Measurements from ENCODE around the gene SNRNP48. TPM values are rescaled to one million over a fixed set of nuclear protein-coding genes. Genes with fewer than 3 reads are reported as not detected.

SNRNP48 gene
- total RNA-seq, 3 donors from 2014 or later: 13.9 to 20.9 (median 15.4) TPM

DNA sequence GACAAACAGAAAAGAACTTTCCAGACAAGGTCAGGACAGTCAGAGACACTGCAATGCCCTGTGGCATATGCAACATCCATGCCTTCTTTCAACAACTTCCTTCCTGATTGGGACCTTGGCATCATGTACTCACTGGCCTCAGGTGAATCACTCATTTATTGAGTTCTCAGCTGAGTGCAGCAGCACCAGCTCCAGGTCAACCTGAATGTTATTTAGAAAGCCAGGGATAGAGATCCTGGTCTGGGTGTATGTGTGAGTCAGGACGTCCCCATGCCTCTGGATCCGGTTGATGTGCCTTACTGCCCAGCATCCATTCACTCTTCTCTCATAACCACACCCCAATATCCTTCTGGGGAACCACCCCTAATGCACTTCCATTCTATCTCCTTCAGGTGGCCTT is 54.4 kb downstream of the SNRNP48 start:
- TF ChIP-seq, protein P1, sequence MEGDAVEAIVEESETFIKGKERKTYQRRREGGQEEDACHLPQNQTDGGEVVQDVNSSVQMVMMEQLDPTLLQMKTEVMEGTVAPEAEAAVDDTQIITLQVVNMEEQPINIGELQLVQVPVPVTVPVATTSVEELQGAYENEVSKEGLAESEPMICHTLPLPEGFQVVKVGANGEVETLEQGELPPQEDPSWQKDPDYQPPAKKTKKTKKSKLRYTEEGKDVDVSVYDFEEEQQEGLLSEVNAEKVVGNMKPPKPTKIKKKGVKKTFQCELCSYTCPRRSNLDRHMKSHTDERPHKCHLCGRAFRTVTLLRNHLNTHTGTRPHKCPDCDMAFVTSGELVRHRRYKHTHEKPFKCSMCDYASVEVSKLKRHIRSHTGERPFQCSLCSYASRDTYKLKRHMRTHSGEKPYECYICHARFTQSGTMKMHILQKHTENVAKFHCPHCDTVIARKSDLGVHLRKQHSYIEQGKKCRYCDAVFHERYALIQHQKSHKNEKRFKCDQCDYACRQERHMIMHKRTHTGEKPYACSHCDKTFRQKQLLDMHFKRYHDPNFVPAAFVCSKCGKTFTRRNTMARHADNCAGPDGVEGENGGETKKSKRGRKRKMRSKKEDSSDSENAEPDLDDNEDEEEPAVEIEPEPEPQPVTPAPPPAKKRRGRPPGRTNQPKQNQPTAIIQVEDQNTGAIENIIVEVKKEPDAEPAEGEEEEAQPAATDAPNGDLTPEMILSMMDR (IDR thresholded peaks at IDR 0.05): no peak
- TF ChIP-seq POLR2AphosphoS5 (IDR thresholded peaks at IDR 0.05) (no peak), POLR2A (IDR thresholded peaks at IDR 0.05) (no peak)
- no peaks in the 10 kb centered on the region for H3K27me3 ChIP-seq
- no peaks in the 10 kb centered on the region for H3K4me1 ChIP-seq
- intact Hi-C loops (cut with DNase I; ENCODE audit: low total_unique reads): no loop called here
- no peak overlapping the region for H3K4me3 ChIP-seq
- H3K36me3 ChIP-seq: no peaks in the 10 kb centered on the region
- H3K27ac ChIP-seq: no peak overlapping the region
- no peak for DNase-seq (ENCODE audit: low spot score in 2 of 2)
- no peaks in the 10 kb centered on the region for H3K9me3 ChIP-seq

DNA sequence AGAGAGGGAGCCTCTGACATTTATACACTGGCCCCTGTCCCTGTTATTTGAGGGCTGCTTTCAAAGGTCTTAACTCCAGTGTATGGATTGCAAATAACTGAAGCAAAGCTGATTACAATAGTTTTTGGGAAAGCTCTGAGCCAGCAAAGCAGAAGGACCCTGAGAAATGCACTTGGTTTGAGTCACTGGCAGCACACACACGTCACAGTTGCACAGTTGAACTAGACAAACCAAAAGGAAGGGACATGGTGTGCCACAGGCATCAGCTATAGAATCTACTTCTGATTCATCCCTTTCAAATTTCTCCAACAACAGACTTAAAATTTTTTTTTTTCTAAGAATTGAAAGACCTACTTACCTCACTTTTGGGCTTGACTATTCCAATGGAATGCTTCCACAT is 56.4 kb downstream of the SNRNP48 start:
- Histone ChIP-seq H3K4me3 (no peak overlapping the region), H3K4me1 (no peaks in the 10 kb centered on the region), H3K27me3 (no peaks in the 10 kb centered on the region), H3K9me3 (no peaks in the 10 kb centered on the region), H3K36me3 (no peaks in the 10 kb centered on the region), H3K27ac (no peak overlapping the region)
- no peak for DNase-seq (ENCODE audit: low spot score in 2 of 2)
- TF ChIP-seq, protein P1 (IDR thresholded peaks at IDR 0.05): no peak
- TF ChIP-seq POLR2AphosphoS5 (IDR thresholded peaks at IDR 0.05) (no peak), POLR2A (IDR thresholded peaks at IDR 0.05) (no peak)
- intact Hi-C loops (cut with DNase I; ENCODE audit: low total_unique reads): no loop called here

DNA sequence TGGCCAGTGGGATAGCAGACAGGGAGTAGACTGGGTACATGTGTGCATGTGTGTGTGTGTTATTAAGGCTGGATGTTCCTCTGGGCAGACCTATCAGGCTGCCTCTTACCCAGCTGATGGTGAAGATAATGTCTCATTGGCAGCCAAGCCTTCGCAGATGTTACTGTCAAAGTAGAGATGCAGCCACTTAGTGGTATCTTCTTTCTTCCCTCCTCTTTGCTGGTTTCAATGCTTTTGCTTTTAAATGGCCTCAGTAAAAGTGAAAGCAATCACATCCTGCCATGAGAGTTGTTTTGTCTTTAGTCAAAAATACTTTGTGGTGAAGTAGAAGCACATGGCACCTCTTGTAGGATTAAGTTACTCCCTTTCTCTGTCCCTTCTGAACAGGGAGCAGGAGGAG is 57.5 kb downstream of the SNRNP48 start:
- Histone ChIP-seq H3K4me1 (no peaks in the 10 kb centered on the region), H3K27me3 (no peaks in the 10 kb centered on the region), H3K27ac (no peak overlapping the region), H3K4me3 (no peak overlapping the region), H3K36me3 (no peaks in the 10 kb centered on the region), H3K9me3 (no peaks in the 10 kb centered on the region)
- no peak for TF ChIP-seq POLR2A (IDR thresholded peaks at IDR 0.05)
- TF ChIP-seq, protein P1 (IDR thresholded peaks at IDR 0.05): no peak
- DNase-seq (ENCODE audit: low spot score in 2 of 2): no peak
- intact Hi-C loops (cut with DNase I; ENCODE audit: low total_unique reads): no loop called here

DNA sequence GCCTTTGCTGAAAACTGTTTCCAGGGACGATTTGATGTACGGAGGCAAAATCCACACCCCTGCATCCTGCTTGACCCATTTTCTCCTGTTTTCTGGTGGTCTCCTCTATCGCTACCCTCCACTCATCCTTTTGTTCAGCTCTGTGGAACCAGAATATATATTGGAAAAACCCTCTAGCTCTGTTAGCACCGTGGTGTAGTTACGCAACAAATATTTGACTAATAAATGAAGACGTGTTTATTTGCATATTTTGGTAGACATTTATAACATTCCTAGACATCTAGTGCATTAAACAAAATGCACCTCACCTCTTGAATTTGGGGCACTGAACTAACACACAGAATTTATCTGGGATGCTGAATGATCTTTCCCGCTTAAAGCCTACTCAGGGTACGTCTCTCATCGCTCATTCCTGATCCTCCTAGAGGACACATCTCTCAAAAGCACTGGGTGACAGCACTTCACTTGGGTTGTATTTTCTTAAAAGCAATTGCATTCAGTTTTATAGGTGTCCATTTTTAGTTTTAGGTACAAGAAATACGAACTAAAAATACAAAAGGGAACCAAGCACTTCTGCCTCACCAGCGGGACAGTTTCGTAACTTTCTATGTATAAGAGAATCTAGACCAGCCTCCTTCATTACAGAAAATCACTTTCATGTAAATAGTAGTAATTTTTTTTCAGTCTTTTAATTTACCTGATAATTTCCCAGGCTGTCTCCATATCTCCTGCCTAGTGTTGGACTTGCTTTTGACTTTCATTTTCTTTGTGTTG is 59.2 kb downstream of the SNRNP48 start:
- TF ChIP-seq POLR2AphosphoS5 (IDR thresholded peaks at IDR 0.05) (no peak), POLR2A (IDR thresholded peaks at IDR 0.05) (no peak)
- TF ChIP-seq, protein P1 (IDR thresholded peaks at IDR 0.05): no peak
- Histone ChIP-seq H3K4me1 (no peaks in the 10 kb centered on the region), H3K36me3 (no peaks in the 10 kb centered on the region), H3K27me3 (no peaks in the 10 kb centered on the region), H3K9me3 (no peaks in the 10 kb centered on the region), H3K27ac (no peak overlapping the region), H3K4me3 (no peak overlapping the region)
- DNase-seq (ENCODE audit: low spot score in 2 of 2): no peak
- intact Hi-C loops (cut with DNase I; ENCODE audit: low total_unique reads): no loop called here

DNA sequence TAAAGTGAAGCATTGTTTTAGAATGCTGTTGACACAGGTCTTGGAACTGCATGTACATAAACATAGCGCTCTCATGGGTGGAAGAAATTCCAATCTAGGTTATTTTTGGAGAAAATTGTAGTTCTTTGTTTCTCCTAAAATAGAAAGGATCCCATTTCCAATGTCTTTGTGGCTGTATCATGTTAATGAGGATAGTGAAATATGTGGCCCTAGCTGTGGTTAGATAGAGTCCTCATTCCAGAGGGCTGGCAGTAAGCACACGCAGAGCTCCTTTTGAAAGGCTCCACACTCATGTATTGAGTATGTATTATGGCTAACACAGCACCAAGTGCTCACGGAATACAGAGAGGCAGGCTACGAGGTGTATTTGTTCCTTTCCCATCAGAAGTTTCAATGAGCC is 60.9 kb downstream of the SNRNP48 start:
- intact Hi-C loops (cut with DNase I; ENCODE audit: low total_unique reads): no loop called here
- no peaks in the 10 kb centered on the region for H3K9me3 ChIP-seq
- no peak for DNase-seq (ENCODE audit: low spot score in 2 of 2)
- H3K4me3 ChIP-seq: no peak overlapping the region
- no peaks in the 10 kb centered on the region for H3K27me3 ChIP-seq
- H3K27ac ChIP-seq: no peak overlapping the region
- TF ChIP-seq, protein P1 (IDR thresholded peaks at IDR 0.05): no peak
- TF ChIP-seq POLR2A (IDR thresholded peaks at IDR 0.05): no peak
- no peak for TF ChIP-seq POLR2AphosphoS5 (IDR thresholded peaks at IDR 0.05)
- H3K4me1 ChIP-seq: no peaks in the 10 kb centered on the region
- no peaks in the 10 kb centered on the region for H3K36me3 ChIP-seq

Measured in breast epithelium (tissue), 4 donors.